Adipocyte (in vitro differentiated cells): ENCODE measurements around the gene SH3BP5.

Experiments used
- DNase-seq: peaks from one replicate; pipeline ENCODE4 v3.0.0-alpha.2; 2015; ENCODE audit warnings: low read depth
- H3K27me3 ChIP-seq: replicated peaks from 2 replicates; pipeline ENCODE4 v1.7.0; 2013; ENCODE audit warnings: mild to moderate bottlenecking, low read length, moderate library complexity; ENCODE audit not compliant: control insufficient read depth, insufficient read depth
- H3K36me3 ChIP-seq: 2 replicates; pipeline ENCODE4 v1.7.0; 2013; ENCODE audit warnings: low read length, mild to moderate bottlenecking, moderate library complexity; ENCODE audit not compliant: control insufficient read depth, insufficient read depth, severe bottlenecking
- H3K4me1 ChIP-seq: 2 replicates; pipeline ENCODE4 v1.7.0; 2013; ENCODE audit warnings: mild to moderate bottlenecking, low read length, moderate library complexity; ENCODE audit not compliant: control insufficient read depth, insufficient read depth
- H3K4me3 ChIP-seq: 2 replicates; pipeline ENCODE4 v1.7.0; 2013; ENCODE audit warnings: mild to moderate bottlenecking, low read length, moderate library complexity
- H3K9ac ChIP-seq: 2 replicates; pipeline ENCODE4 v1.7.0; 2013; ENCODE audit warnings: mild to moderate bottlenecking, low read length, moderate library complexity
- H3K9me3 ChIP-seq: 2 replicates; pipeline ENCODE4 v1.7.0; 2013; ENCODE audit warnings: mild to moderate bottlenecking, low read length, moderate library complexity; ENCODE audit not compliant: control insufficient read depth

The SH3BP5 gene

DNA sequence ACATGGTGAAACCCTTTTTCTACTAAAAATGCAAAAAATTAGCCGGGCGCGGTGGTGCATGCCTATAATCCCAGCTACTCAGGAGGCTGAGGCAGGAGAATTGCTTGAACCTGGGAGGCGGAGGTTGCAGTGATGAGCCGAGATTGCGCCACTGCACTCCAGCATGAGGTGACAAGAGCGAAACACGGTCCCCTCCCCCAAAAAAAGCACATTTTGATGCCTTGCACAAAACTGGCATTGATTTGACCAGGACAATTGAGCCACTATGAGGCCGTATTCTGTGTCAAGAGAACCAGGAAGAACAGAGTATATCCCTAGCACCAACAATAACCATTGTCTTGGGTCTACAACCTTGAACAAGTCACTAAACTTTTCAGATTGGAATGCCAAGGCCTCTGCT is 50.6 kb downstream of the SH3BP5 start:
- no peaks in the 10 kb centered on the region for H3K27me3 ChIP-seq
- no peaks in the 10 kb centered on the region for H3K9me3 ChIP-seq
- no peak for DNase-seq

DNA sequence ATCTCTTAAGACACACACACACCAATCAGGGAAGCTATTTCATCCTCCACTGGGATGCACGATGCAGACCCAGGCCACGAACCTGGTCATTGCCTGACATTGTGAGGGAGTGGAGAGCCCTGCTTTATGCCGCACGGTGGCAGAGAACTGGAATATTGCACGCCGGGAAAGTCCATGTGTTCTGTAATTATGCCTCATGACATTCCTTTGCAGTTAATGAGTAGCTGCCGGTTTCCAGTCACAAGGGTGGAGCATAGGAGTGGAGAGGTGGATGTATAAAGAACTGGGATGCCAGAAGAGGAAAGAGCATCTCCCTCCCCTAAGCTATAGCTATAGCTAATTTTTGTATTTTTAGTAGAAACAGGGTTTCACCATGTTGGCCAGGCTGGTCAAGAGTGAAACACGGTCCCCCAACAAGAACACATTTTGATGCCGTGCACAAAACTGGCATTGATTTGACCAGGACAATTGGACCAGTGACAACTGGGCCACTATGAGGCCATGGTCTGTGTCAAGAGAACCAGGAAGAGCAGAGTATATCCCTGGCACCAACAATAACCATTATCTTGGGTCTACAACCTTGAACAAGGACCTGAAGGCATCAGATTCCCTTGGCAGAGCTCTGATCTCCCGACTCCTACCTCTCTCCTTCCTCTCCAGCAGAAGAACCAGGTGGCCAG is 51.4 kb downstream of the SH3BP5 start:
- H3K9me3 ChIP-seq, result no peaks in the 10 kb centered on the region
- DNase-seq, result no peak
- H3K36me3 ChIP-seq, result no peaks in the 10 kb centered on the region
- peaks cover 15% of the 10 kb centered on the region for H3K4me1 ChIP-seq
- H3K4me3 ChIP-seq, result no peak overlapping the region
- no peak overlapping the region for H3K9ac ChIP-seq
- H3K27me3 ChIP-seq, result no peaks in the 10 kb centered on the region

More for the DNA sequence above, 50.6 kb downstream of the SH3BP5 start:
- Histone ChIP-seq H3K36me3 (no peaks in the 10 kb centered on the region), H3K4me1 (peaks cover 16% of the 10 kb centered on the region), H3K9ac (no peak overlapping the region), H3K4me3 (no peak overlapping the region)

DNA sequence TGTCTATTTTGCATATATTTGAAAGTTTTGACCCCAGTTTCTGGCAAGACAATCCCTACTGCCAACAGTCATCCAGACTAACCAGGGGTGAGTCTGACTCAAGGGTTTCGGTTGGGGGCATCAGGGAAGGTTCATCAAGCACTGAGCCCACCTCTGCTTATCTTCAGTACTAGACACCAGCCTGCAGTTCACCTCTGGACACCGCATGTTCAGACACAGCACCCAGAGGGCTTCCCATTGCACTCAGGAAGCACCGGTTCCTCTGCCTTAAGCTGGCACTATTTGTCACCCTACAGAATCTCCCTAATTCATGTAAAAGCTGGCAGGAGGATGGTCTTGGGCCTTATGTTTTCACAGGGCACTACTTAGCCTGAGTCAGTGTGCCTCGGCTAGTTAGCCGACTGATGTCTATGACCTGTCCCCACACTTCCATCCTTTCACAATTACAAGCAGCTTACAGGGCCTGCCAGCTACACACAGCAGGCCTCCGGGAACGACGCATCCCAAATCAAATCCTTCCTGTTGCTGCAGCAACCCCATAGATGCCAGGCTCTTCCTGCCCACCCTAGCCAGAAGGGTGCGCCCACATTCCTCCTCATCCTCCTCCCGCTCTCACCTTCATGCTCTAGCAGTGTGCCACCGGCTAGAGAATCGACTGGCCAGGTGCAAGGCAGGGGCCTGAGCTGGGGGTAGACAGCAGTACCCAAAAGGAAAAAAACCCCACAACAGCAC is 52.5 kb downstream of the SH3BP5 start:
- H3K9ac ChIP-seq, result no peak overlapping the region
- H3K4me1 ChIP-seq, result peaks cover 15% of the 10 kb centered on the region
- no peaks in the 10 kb centered on the region for H3K27me3 ChIP-seq
- no peaks in the 10 kb centered on the region for H3K9me3 ChIP-seq
- H3K36me3 ChIP-seq, result no peaks in the 10 kb centered on the region
- no peak for DNase-seq
- no peak overlapping the region for H3K4me3 ChIP-seq

DNA sequence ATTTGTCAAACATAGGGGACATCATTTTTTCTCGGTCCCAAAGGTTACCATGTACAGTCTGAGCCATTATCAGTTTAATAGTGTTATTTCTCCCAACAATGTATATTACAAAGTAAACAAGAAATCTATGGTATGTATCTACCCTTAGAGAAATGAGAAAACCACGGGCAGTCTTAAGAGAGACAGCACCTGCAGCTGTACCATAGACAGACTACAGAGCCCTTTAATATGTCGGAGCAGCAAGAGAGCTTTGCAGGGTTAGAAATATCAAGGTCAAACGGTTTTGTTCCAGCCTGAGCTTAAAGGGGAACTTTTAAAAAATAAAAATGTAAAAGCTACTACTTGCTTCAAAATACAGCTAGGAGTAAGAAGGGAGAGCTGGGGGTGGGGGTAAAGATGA is 53.2 kb downstream of the SH3BP5 start:
- Histone ChIP-seq H3K9ac (no peak overlapping the region), H3K27me3 (no peaks in the 10 kb centered on the region), H3K4me1 (peaks cover 11% of the 10 kb centered on the region), H3K9me3 (no peaks in the 10 kb centered on the region), H3K4me3 (no peak overlapping the region), H3K36me3 (no peaks in the 10 kb centered on the region)
- no peak for DNase-seq

DNA sequence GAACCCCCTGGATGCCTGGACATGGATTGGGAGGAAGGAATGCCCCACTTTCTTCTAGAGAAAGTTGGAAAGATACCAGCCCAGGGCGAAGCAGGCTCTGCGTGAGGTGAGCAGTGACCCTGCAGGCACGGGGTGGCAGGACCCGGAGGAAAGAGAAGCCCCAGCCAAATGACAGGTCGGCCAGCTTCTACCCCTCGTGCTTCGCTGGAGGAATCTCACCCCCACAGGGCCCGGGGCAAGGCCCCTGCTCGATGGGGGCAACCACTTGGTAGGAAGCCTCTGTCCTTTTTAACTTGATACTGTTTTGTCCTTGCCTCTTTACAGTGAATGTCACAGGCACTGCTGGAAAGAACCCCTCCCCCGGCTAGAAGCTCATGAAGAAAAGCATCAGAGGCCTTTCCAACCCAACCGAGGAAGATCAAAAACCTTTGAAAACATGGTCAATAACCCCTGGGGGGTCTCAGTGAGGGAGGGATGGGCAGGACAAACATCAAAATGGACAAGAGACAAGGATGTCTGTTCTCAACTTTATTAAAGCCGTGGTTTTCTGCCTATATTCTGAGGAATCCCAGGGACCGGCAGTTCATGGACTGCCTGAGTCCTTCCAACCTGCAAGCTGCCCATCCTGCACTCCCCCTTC is 54.4 kb downstream of the SH3BP5 start:
- no peak overlapping the region for H3K9ac ChIP-seq
- H3K4me3 ChIP-seq, result no peak overlapping the region
- no peaks in the 10 kb centered on the region for H3K36me3 ChIP-seq
- H3K4me1 ChIP-seq, result peaks cover 11% of the 10 kb centered on the region
- no peak for DNase-seq
- H3K9me3 ChIP-seq, result no peaks in the 10 kb centered on the region
- no peaks in the 10 kb centered on the region for H3K27me3 ChIP-seq

DNA sequence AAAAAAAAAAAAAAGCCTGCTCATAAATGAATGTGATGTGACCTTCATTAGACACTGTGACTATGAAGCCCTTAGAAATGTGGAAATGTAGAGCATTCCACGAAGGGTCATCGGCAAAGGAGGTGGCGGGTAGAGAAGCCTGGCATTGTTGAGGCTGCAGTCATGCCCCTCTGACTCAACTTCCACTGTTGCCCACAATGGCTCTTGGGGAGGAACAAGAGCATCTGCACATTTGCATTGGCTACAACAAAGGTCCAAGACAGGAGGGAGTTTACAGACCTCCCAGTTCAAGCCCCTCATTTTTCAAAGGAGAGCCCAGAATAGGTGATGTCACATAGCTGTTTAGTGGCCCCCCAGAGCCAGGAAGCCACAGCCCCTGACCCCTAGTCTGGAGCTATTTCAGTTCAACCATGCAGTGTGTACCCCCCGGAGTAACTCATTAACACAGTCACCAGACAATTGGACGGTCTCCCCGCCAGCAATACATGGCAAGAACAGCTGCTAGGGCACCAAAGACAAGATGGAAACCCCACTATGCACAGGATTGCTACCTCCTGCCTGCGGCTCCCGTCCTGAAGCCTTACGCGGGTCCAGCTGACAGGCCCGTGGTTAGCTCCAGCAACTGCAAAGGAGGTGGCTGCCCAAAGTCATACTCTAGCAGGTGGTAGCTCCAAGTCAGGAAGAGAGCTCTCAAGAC is 56.2 kb downstream of the SH3BP5 start:
- Histone ChIP-seq H3K27me3 (no peaks in the 10 kb centered on the region), H3K9me3 (no peaks in the 10 kb centered on the region), H3K4me1 (peaks cover 15% of the 10 kb centered on the region), H3K9ac (no peak overlapping the region), H3K4me3 (no peak overlapping the region), H3K36me3 (no peaks in the 10 kb centered on the region)
- DNase-seq, result no peak

DNA sequence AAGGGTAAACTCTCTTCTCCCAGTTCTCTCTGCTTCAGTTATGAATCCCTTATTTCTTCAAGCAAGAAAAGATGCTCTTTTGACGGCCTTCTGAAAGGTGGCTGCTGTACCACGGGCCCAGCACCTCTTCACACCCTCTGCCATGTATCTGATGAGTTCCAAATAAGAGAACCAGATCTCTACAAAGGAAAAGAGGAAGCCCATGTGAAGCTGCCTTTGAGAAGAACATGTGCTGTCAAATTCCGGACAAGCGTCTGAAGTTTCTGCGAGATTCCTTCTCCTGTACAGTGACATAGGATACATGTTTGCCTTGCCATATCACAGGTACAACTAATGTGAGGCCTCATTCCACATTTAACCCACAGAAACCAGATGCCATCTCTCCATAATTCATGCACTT is 59.2 kb downstream of the SH3BP5 start:
- Histone ChIP-seq H3K9ac (no peak overlapping the region), H3K4me1 (peaks cover 31% of the 10 kb centered on the region), H3K4me3 (no peak overlapping the region), H3K9me3 (no peaks in the 10 kb centered on the region), H3K27me3 (no peaks in the 10 kb centered on the region), H3K36me3 (no peaks in the 10 kb centered on the region)
- no peak for DNase-seq

DNA sequence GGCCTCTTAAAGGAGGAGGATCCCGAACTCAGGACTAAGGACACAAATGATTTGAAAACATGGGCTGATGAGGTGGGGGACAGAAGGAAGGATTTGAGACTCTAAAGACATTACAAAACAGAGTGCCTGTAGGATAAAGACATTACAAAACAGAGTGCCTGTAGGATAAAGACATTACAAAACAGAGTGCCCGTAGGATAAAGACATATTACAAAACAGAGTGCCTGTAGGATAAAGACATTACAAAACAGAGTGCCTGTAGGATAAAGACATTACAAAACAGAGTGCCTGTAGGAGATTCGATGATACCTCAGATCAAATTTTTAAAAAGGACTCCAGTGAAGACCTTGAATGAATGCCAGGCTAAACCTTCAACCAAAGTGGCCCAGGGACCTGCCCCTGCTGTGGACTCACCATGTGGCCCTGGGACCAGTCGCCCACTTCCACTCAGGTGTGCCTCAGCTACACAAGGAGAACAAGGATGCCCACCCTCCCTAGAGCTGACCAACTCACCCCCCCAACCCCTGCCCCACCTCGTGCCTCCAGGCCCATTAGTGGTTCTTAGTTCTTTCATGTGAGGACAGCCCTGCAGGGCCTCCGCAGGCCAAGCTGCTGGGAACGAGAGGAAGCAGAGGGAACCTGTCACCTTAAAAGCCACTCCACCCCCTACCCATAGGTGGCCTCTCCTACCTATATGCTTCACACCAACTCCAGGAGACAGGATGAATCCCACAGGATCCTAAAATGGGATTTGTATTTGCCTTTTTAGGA is 59.8 kb downstream of the SH3BP5 start:
- Histone ChIP-seq H3K36me3 (no peaks in the 10 kb centered on the region), H3K4me1 (peaks cover 33% of the 10 kb centered on the region), H3K27me3 (no peaks in the 10 kb centered on the region), H3K4me3 (no peak overlapping the region), H3K9ac (no peak overlapping the region), H3K9me3 (no peaks in the 10 kb centered on the region)
- DNase-seq, result peak; percentile 41

DNA sequence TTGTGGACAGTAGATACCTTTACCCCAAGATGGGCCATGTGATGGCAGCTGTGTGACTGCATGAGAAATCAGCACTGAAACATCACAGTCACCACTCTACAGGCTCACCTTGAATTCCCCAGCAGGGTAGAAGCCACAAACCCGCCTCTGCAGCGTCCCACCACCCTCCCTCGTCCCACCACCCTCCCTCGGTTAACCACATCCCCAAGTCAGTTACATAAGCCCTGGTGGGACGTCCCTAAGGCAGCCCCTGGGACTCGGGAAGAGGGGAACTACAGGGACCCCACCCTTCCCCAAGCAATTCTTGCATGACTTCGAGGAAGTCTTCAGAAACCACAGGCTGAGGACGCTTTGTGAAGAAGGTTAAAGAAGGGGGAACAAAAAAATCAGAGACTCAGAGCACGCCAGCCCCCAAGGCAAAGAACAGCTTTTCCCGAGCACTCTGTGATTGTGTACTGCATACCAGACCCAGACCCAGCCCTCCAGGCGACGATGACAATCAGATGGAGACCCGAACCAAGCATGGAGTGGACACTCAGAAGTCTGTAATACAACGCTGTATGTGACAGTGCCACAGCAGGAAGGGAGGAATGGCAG is 60.5 kb downstream of the SH3BP5 start:
- peaks cover 33% of the 10 kb centered on the region for H3K4me1 ChIP-seq
- H3K9ac ChIP-seq, result peak overlapping the region; percentile 17
- DNase-seq, result no peak
- no peak overlapping the region for H3K4me3 ChIP-seq
- H3K9me3 ChIP-seq, result no peaks in the 10 kb centered on the region
- H3K36me3 ChIP-seq, result peaks cover 5% of the 10 kb centered on the region
- no peaks in the 10 kb centered on the region for H3K27me3 ChIP-seq

DNA sequence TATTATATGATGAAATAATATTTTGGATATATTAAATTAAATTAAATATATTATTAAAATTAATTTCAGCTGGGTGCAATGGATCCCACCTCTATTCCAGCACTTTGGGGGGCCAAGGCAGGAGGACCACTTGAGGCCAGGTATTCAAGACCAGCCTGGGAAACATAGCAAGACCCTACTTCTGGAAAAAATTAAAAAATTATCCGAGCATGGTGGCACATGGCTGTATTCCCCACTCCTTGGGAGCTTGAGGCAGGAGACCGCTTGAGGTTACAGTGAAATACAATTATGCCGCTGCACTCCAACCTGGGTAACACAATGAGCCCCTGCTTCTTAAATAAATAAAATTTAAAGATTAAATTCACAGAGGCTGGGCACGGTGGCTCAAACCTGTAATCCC is 61.4 kb downstream of the SH3BP5 start:
- Histone ChIP-seq H3K9me3 (no peaks in the 10 kb centered on the region), H3K9ac (no peak overlapping the region), H3K4me3 (no peak overlapping the region), H3K27me3 (no peaks in the 10 kb centered on the region), H3K4me1 (peaks cover 36% of the 10 kb centered on the region), H3K36me3 (peaks cover 7% of the 10 kb centered on the region)
- no peak for DNase-seq
